SH-SY5Y (cell line): ENCODE data around the gene NECAB3.

Experiments used
- GATA2 ChIP-seq: IDR thresholded peaks from 2 replicates; pipeline ENCODE4 v1.6.1; 2011; ENCODE audit warnings: mild to moderate bottlenecking, low read depth, low read length
- GATA3 ChIP-seq: IDR thresholded peaks from 2 replicates; pipeline ENCODE4 v1.6.1; 2011; ENCODE audit warnings: low read depth, mild to moderate bottlenecking, low read length, moderate library complexity

GRCh38 chr20:33713865-33714367 is 39.7 kb upstream of the NECAB3 start:
- TF ChIP-seq GATA2 = no peak
- TF ChIP-seq GATA3 = no peak
